CD4-positive, alpha-beta T cell treated with Interleukin-4 for 4 hours (primary cell): ENCODE data around the gene POM121C.
"Not testable (repeated sequence)": the region's sequence is repeated elsewhere in the genome, so short reads cannot be mapped to it uniquely, and the experiment has no call there.

Experiments used
- DNase-seq: peaks from one replicate; pipeline ENCODE4 v3.0.0-alpha.2; 2020

Gene POM121C

GRCh38 chr7:75374519-75375317 is 111.4 kb downstream of the POM121C start:
- DNase-seq: not testable (repeated sequence)

- DNase-seq: not testable (repeated sequence)
These were observed 112.0 kb downstream of the POM121C start for GRCh38 chr7:75374144-75374518.

DNA sequence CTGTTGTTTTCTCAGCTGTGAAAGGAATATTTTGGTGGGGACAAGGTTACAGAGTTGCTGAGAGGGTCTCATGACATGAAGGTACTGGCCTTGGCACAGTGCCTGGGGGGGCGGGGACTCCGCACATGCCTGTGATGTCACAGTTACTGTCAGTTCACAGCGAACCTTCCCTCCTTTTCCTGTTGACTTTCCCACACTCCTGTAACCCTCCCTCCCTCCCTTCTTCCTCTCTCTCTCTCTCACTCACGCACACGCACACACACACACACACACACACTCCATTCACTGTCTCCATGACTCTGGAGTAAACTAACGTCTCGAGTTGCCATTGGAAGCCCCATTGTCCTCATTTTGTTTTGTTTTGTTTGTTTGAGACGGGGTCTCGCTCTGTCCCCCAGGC is 118.8 kb downstream of the POM121C start:
- not testable (repeated sequence) for DNase-seq
